Parathyroid adenoma (tissue), 2 donors: ENCODE data around the gene GSTA4.
"Not testable (repeated sequence)": the region's sequence is repeated elsewhere in the genome, so short reads cannot be mapped to it uniquely, and the experiment has no call there.

ENCODE experiments used
- H2AFZ ChIP-seq: fragments of 300-600 bp; sonication (generic); one replicate; pipeline ENCODE4 v1.7.0; 2017; ENCODE audit warnings: antibody characterized with exemption, mild to moderate bottlenecking
- H3K27ac ChIP-seq: fragments of 300-600 bp; sonication (generic); one replicate; pipeline ENCODE4 v1.7.0; 2017
- H3K27me3 ChIP-seq: fragments of 300-600 bp; sonication (generic); one replicate; pipeline ENCODE4 v1.7.0; 2017; ENCODE audit warnings: low read length; ENCODE audit not compliant: control insufficient read depth, insufficient read depth
- H3K36me3 ChIP-seq: fragments of 300-600 bp; sonication (generic); one replicate; pipeline ENCODE4 v1.7.0; 2017; ENCODE audit warnings: low read length; ENCODE audit not compliant: control insufficient read depth, insufficient read depth
- H3K4me1 ChIP-seq: fragments of 300-600 bp; sonication (generic); one replicate; pipeline ENCODE4 v1.7.0; 2017; ENCODE audit warnings: control low read depth
- H3K4me2 ChIP-seq: fragments of 300-600 bp; sonication (generic); one replicate; pipeline ENCODE4 v1.7.0; 2017; ENCODE audit warnings: low read length
- H3K4me3 ChIP-seq: fragments of 300-600 bp; sonication (generic); one replicate; pipeline ENCODE4 v1.7.0; 2017; ENCODE audit warnings: low read depth, low read length
- H3K79me2 ChIP-seq: fragments of 300-600 bp; sonication (generic); one replicate; pipeline ENCODE4 v1.7.0; 2017; ENCODE audit warnings: control low read depth
- H3K9ac ChIP-seq: fragments of 300-600 bp; sonication (generic); one replicate; pipeline ENCODE4 v1.7.0; 2017; ENCODE audit warnings: mild to moderate bottlenecking
- H3K9me3 ChIP-seq: fragments of 300-600 bp; sonication (generic); one replicate; pipeline ENCODE4 v1.7.0; 2017; ENCODE audit warnings: low read length; ENCODE audit not compliant: control insufficient read depth
- CTCF ChIP-seq: fragments of 300-600 bp; sonication (generic); IDR thresholded peaks from one replicate; pipeline ENCODE4 v1.7.0; 2017; ENCODE audit warnings: antibody characterized with exemption, mild to moderate bottlenecking
- donor health status: primary hyperparathyroidism.

Gene GSTA4

GRCh38 chr6:52995089-52995912, at the start of gene GSTA4:
GSTA4 (minus strand) TSS chr6:52995284; CDS start chr6:52994243, 1,041 bp downstream.
- TF ChIP-seq CTCF: peak; percentile 89
- H3K9me3 ChIP-seq, H3K27me3 ChIP-seq, H3K36me3 ChIP-seq: not testable (repeated sequence)
- peak within 1 kb of the TSS; percentile 98 for H3K27ac ChIP-seq
- peaks cover 12% of the 10 kb centered on the region for H3K79me2 ChIP-seq
- peaks cover 11% of the 10 kb centered on the region for H3K4me1 ChIP-seq
- peak within 1 kb of the TSS; percentile 88 for H3K4me2 ChIP-seq
- H2AFZ ChIP-seq: peak within 1 kb of the TSS; percentile 94
- peak within 1 kb of the TSS; percentile 95 for H3K9ac ChIP-seq
- peak within 1 kb of the TSS; percentile 81 for H3K4me3 ChIP-seq

GRCh38 chr6:53044572-53044971, 49.5 kb upstream of the GSTA4 start:
- H3K79me2 ChIP-seq: no peaks in the 10 kb centered on the region
- no peak overlapping the region for H3K9ac ChIP-seq
- no peaks in the 10 kb centered on the region for H3K4me1 ChIP-seq
- no peak overlapping the region for H3K4me2 ChIP-seq
- H3K9me3 ChIP-seq: no peaks in the 10 kb centered on the region
- H2AFZ ChIP-seq: no peak overlapping the region
- no peaks in the 10 kb centered on the region for H3K36me3 ChIP-seq
- no peaks in the 10 kb centered on the region for H3K27me3 ChIP-seq
- no peak for TF ChIP-seq CTCF
- H3K27ac ChIP-seq: no peak overlapping the region
- H3K4me3 ChIP-seq: no peak overlapping the region

GRCh38 chr6:53044071-53044470, 49.0 kb upstream of the GSTA4 start:
- H3K4me1 ChIP-seq: no peaks in the 10 kb centered on the region
- TF ChIP-seq CTCF: no peak
- no peak overlapping the region for H2AFZ ChIP-seq
- H3K9ac ChIP-seq: no peak overlapping the region
- H3K27ac ChIP-seq: no peak overlapping the region
- no peak overlapping the region for H3K4me2 ChIP-seq
- H3K9me3 ChIP-seq: no peaks in the 10 kb centered on the region
- H3K4me3 ChIP-seq: no peak overlapping the region
- H3K79me2 ChIP-seq: no peaks in the 10 kb centered on the region
- no peaks in the 10 kb centered on the region for H3K36me3 ChIP-seq
- H3K27me3 ChIP-seq: no peaks in the 10 kb centered on the region

GRCh38 chr6:53043581-53043980, 48.5 kb upstream of the GSTA4 start:
- no peaks in the 10 kb centered on the region for H3K79me2 ChIP-seq
- H3K4me3 ChIP-seq: no peak overlapping the region
- H3K27ac ChIP-seq: no peak overlapping the region
- H3K9me3 ChIP-seq: no peaks in the 10 kb centered on the region
- no peak overlapping the region for H2AFZ ChIP-seq
- H3K4me2 ChIP-seq: no peak overlapping the region
- no peaks in the 10 kb centered on the region for H3K4me1 ChIP-seq
- no peaks in the 10 kb centered on the region for H3K27me3 ChIP-seq
- H3K9ac ChIP-seq: no peak overlapping the region
- TF ChIP-seq CTCF: no peak
- H3K36me3 ChIP-seq: no peaks in the 10 kb centered on the region

GRCh38 chr6:53042112-53042511, 47.0 kb upstream of the GSTA4 start:
- Histone ChIP-seq H3K27me3 (no peaks in the 10 kb centered on the region), H2AFZ (no peak overlapping the region), H3K27ac (no peak overlapping the region), H3K36me3 (no peaks in the 10 kb centered on the region), H3K9me3 (no peaks in the 10 kb centered on the region), H3K9ac (no peak overlapping the region), H3K4me2 (no peak overlapping the region), H3K4me3 (no peak overlapping the region), H3K79me2 (no peaks in the 10 kb centered on the region), H3K4me1 (no peaks in the 10 kb centered on the region)
- no peak for TF ChIP-seq CTCF
